Ovary (tissue), 3 donors: ENCODE measurements around the gene PARP9.

Experiments used
- CTCF ChIP-seq, 3 donors: fragments of 450-650 bp in 2 of 3; fragments of 200-600 bp in 1 of 3; IDR thresholded peaks; one replicate each; pipeline versions ENCODE4 v1.5.1 to v1.8.0; 2016 to 2022; ENCODE audit warnings: antibody characterized with exemption in 3 of 3, mild to moderate bottlenecking in 1 of 3
- EP300 ChIP-seq: sonication (generic); formaldehyde crosslinking; IDR thresholded peaks from one replicate; pipeline ENCODE4 v1.6.1; 2017; ENCODE audit warnings: antibody characterized with exemption
- POLR2A ChIP-seq: fragments of 450-650 bp; IDR thresholded peaks from one replicate; pipeline ENCODE4 v1.6.1; 2017; ENCODE audit warnings: antibody characterized with exemption, mild to moderate bottlenecking, moderate library complexity
- donor health status: DM: no; HTN: no; CAD: no.

GRCh38 chr3:122576174-122576940 is 12.3 kb upstream of the PARP9 start:
- no peak for TF ChIP-seq CTCF (IDR thresholded peaks at IDR 0.05)
- no peak for TF ChIP-seq EP300
- no peak for TF ChIP-seq POLR2A
